Keratinocyte (primary cell): ENCODE results near the gene GPRIN1. TPM values are rescaled to one million over a fixed set of nuclear protein-coding genes. Genes with fewer than 3 reads are reported as not detected.

ENCODE experiments used
- DNase-seq: peaks from one replicate; pipeline ENCODE4 v3.0.0-alpha.2; 2011; ENCODE audit warnings: low read depth, missing footprints, low spot score
- FAIRE-seq: peaks from 2 replicates; lab custom pipeline; 2011; peaks lifted over from hg19 to GRCh38; lab: Jason Lieb, UNC
- H2AFZ ChIP-seq: 2 replicates; pipeline ENCODE4 v1.6.0; 2012; ENCODE audit warnings: low read length, control low read depth, inconsistent platforms; ENCODE audit not compliant: control insufficient read depth
- H3K27ac ChIP-seq: 2 replicates; pipeline ENCODE4 v1.5.1; 2011; ENCODE audit warnings: low read length; ENCODE audit not compliant: control insufficient read depth, insufficient read depth
- H3K27me3 ChIP-seq: 3 replicates; pipeline ENCODE4 v1.6.0; 2011; ENCODE audit warnings: low read length; ENCODE audit not compliant: control insufficient read depth, insufficient read depth; ENCODE audit errors: extremely low read depth
- H3K36me3 ChIP-seq, 2 experiments: 2 replicates in 1 of 2; 3 replicates in 1 of 2; pipeline ENCODE4 v1.5.1; 2011; ENCODE audit warnings: low read length in 2 of 2, mild to moderate bottlenecking in 1 of 2; ENCODE audit not compliant: control insufficient read depth in 2 of 2, insufficient read depth in 2 of 2; ENCODE audit errors: extremely low read depth in 1 of 2
- H3K4me1 ChIP-seq: 3 replicates; pipeline ENCODE4 v1.5.1; 2011; ENCODE audit warnings: low read length; ENCODE audit not compliant: control insufficient read depth, insufficient read depth; ENCODE audit errors: extremely low read depth
- H3K4me2 ChIP-seq: 3 replicates; pipeline ENCODE4 v1.6.0; 2011; ENCODE audit warnings: low read depth, low read length; ENCODE audit not compliant: control insufficient read depth, insufficient read depth; ENCODE audit errors: extremely low read depth
- H3K4me3 ChIP-seq, 3 experiments: fragments of 200-600 bp in 1 of 3; sonication (generic) in 1 of 3; 2 replicates in 2 of 3; 3 replicates in 1 of 3; pipeline ENCODE4 v1.5.1; 2011 to 2016; ENCODE audit warnings: low read length in 3 of 3, mild to moderate bottlenecking in 3 of 3, control low read depth in 2 of 3, inconsistent platforms in 1 of 3, low read depth in 1 of 3, mixed read lengths in 1 of 3, mixed run types in 1 of 3, moderate library complexity in 1 of 3; ENCODE audit not compliant: control insufficient read depth in 2 of 3, insufficient read depth in 2 of 3; ENCODE audit errors: extremely low read depth in 1 of 3
- H3K79me2 ChIP-seq: 2 replicates; pipeline ENCODE4 v1.6.0; 2012; ENCODE audit warnings: low read length; ENCODE audit not compliant: control insufficient read depth, insufficient read depth
- H3K9ac ChIP-seq: 3 replicates; pipeline ENCODE4 v1.6.0; 2011; ENCODE audit warnings: low read length; ENCODE audit not compliant: control insufficient read depth, insufficient read depth; ENCODE audit errors: extremely low read depth
- H3K9me1 ChIP-seq: 3 replicates; pipeline ENCODE4 v1.6.0; 2011; ENCODE audit warnings: low read length; ENCODE audit not compliant: control insufficient read depth, insufficient read depth; ENCODE audit errors: extremely low read depth
- H3K9me3 ChIP-seq: 2 replicates; pipeline ENCODE4 v1.5.1; 2012; ENCODE audit warnings: low read depth, low read length; ENCODE audit not compliant: control insufficient read depth
- H4K20me1 ChIP-seq: 3 replicates; pipeline ENCODE4 v1.6.0; 2011; ENCODE audit warnings: low read length; ENCODE audit not compliant: control insufficient read depth, insufficient read depth; ENCODE audit errors: extremely low read depth
- CTCF ChIP-seq, 3 experiments: IDR thresholded peaks in 1 of 3; conservative IDR thresholded peaks in 1 of 3; optimal IDR thresholded peaks in 1 of 3; 2 replicates in 2 of 3; 3 replicates in 1 of 3; pipeline versions ENCODE3 to v1.5.1; 2011; ENCODE audit warnings: low read length in 3 of 3, mild to moderate bottlenecking in 3 of 3, moderate library complexity in 2 of 3, control low read depth in 1 of 3, inconsistent platforms in 1 of 3; ENCODE audit not compliant: insufficient read depth in 2 of 3; ENCODE audit errors: extremely low read depth in 1 of 3
- EZH2 ChIP-seq: IDR thresholded peaks from one replicate; pipeline ENCODE4 v1.6.1; 2012; ENCODE audit warnings: inconsistent platforms, mild to moderate bottlenecking, low read length, moderate library complexity
- dilution Hi-C: fragments of 300-500 bp; cut with MboI; formaldehyde crosslinking; loops from one replicate; pipeline ENCODE4 v1.7.0; 2020; ENCODE audit warnings: low sequenced_read_pairs; ENCODE audit not compliant: extremely low pct_ligation_motif_present
- polyA plus RNA-seq, 5 experiments: library from polyadenylated mRNA; depleted of rRNA in 3 of 5; stranded (reverse) in 3 of 5; stranded (forward) in 1 of 5; unstranded in 1 of 5; fragments of >200 nt; gene quantifications; 1 replicate in 1 of 5; 2 replicates in 3 of 5; 3 replicates in 1 of 5; pipeline versions ENCODE4 v1.2.1 to v1.2.3, GENCODE V29; 2011 to 2012; ENCODE audit warnings: missing spikeins in 2 of 5, low read depth in 1 of 5, low replicate concordance in 1 of 5
- small RNA-seq, 3 experiments: library from RNA; depleted of rRNA; stranded (forward); fragments of <200 nt; gene quantifications; one replicate each; pipeline ENCODE3, GENCODE V24; 2012; ENCODE audit warnings: low read depth in 3 of 3, low replicate concordance in 1 of 3; ENCODE audit not compliant: insufficient read length in 3 of 3

GPRIN1 gene
- polyA plus RNA-seq, 1 donor (not counting 4 experiments of a cell fraction or from before 2014, with no cell fraction given) = 4.0 TPM

- H3K4me2 ChIP-seq = no peak overlapping the region
- no peaks in the 10 kb centered on the region for H3K79me2 ChIP-seq
- no peak overlapping the region for H3K9ac ChIP-seq
- no peak for FAIRE-seq
- dilution Hi-C loops = no loop called here
- H3K9me1 ChIP-seq = no peaks in the 10 kb centered on the region
- no peaks in the 10 kb centered on the region for H3K9me3 ChIP-seq
- no peak overlapping the region for H3K4me3 ChIP-seq
- no peaks in the 10 kb centered on the region for H4K20me1 ChIP-seq
- no peak overlapping the region for H3K27ac ChIP-seq
- TF ChIP-seq EZH2 (no peak), CTCF (optimal IDR thresholded peaks at IDR 0.05 in 1 of 3, IDR thresholded peaks at IDR 0.05 in 1 of 3, conservative IDR thresholded peaks at IDR 0.05 in 1 of 3; ENCODE audit: extremely low read depth in 1 of 3, insufficient read depth in 2 of 3, low read length in 3 of 3) (no peak)
- H2AFZ ChIP-seq = no peak overlapping the region
- no peaks in the 10 kb centered on the region for H3K27me3 ChIP-seq
- no peak for DNase-seq
- no peaks in the 10 kb centered on the region for H3K36me3 ChIP-seq
- peaks cover 28% of the 10 kb centered on the region for H3K4me1 ChIP-seq
Measured at GRCh38 chr5:176547802-176548201, 62.2 kb downstream of the GPRIN1 start.

Small RNA genes lying within 50 kb of the gene (small RNA-seq; reads per million reads assigned to genes)
- gene MIR4281 (0 reads per million in 3 experiments), gene RF00019 (0 reads per million in 3 experiments), gene RN7SL684P (0 reads per million in 3 experiments)

Other genes starting within 250 kb of the GPRIN1 start
- gene KIAA1191, start 248.4 kb downstream of the GPRIN1 start, polyA plus RNA-seq = 100 to 128 TPM (median 112 TPM) in 3 replicates
- 0.70 to 2.4 TPM (median 1.6 TPM) in 3 replicates for gene ARL10, start 244.7 kb downstream of the GPRIN1 start, polyA plus RNA-seq
- gene NOP16, start 221.6 kb downstream of the GPRIN1 start, polyA plus RNA-seq = 73.3 to 101 TPM (median 96.7 TPM) in 3 replicates
- gene HIGD2A, start 221.4 kb downstream of the GPRIN1 start, polyA plus RNA-seq = 74.6 to 91.4 TPM (median 87.9 TPM) in 3 replicates
- 326 to 485 TPM (median 427 TPM) in 3 replicates for gene CLTB, start 193.6 kb downstream of the GPRIN1 start, polyA plus RNA-seq
- gene FAF2, start 161.8 kb downstream of the GPRIN1 start, polyA plus RNA-seq = 44.7 to 63.2 TPM (median 52.9 TPM) in 3 replicates
- gene RNF44, start 72.8 kb downstream of the GPRIN1 start, polyA plus RNA-seq = 5.3 to 9.9 TPM (median 6.4 TPM) in 3 replicates
- gene CDHR2, start 60.8 kb downstream of the GPRIN1 start, polyA plus RNA-seq = 0.01 TPM in 2 of 3 replicates, not detected in the other
- gene SNCB, start 20.4 kb upstream of the GPRIN1 start, polyA plus RNA-seq = 0.21 to 1.00 TPM (median 0.69 TPM) in 3 replicates
- gene EIF4E1B, start 20.5 kb upstream of the GPRIN1 start, polyA plus RNA-seq = not detected in 3 replicates
- gene TSPAN17, start 37.3 kb upstream of the GPRIN1 start, polyA plus RNA-seq = 53.1 to 72.7 TPM (median 57.2 TPM) in 3 replicates
- 0.03 to 0.05 TPM in 2 of 3 replicates, not detected in the other for gene UNC5A, start 200.4 kb upstream of the GPRIN1 start, polyA plus RNA-seq